Astrocyte (in vitro differentiated cells and primary cell): ENCODE data around the gene SOBP.

Experiments
- EZH2 ChIP-seq: IDR thresholded peaks from 2 replicates; pipeline ENCODE4 v1.6.1; 2012; ENCODE audit warnings: mild to moderate bottlenecking, low read length, inconsistent platforms; ENCODE audit not compliant: insufficient read depth
- TF ChIP-seq, protein P1 (sequence below): IDR thresholded peaks from 2 replicates; pipeline ENCODE4 v1.5.1; 2011; ENCODE audit warnings: low read depth, mild to moderate bottlenecking, inconsistent platforms, low read length, moderate library complexity; ENCODE audit not compliant: insufficient read depth

DNA sequence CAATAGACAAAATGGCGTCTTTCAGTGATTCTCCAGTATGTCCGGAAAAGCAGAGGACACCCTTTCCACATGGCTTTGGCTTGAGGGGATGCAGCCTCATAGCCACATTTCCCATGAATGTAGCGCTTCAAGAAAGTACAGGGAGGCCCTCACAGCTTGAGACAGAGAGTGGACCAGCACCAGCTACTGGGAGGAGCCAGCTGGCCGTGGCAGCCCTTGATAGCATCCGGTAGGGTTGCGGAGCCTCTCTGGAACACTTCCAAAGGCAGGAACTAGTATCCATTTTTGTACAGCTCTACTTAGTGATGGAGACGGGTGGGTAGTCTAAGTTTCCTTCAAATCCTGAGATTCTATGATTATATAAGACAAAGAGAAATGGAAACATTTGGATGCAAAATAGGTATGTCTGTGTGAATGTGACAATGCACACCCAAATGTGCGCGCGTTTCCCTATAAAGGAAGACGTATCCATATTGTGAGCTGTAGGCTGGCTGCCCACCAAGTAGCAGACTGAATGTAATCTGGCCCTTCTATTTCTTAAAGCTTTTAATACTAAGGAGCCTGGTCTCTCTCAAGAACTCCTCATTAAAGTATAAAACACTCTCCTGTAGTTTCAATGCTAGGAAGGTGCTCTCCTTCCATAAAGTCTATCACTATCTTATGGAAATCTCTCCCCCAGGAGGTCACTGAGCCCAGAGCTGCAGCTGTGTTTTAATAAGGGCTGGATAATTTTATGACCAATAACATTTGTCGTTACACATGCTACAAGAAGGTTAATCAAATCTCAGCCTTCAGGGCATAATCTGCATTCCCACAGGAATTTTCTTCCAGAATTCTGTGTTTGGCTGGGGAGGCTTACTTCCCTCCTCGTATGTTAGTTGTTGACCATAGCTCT, 74.0 kb downstream of the SOBP start:
- TF ChIP-seq, protein P1, sequence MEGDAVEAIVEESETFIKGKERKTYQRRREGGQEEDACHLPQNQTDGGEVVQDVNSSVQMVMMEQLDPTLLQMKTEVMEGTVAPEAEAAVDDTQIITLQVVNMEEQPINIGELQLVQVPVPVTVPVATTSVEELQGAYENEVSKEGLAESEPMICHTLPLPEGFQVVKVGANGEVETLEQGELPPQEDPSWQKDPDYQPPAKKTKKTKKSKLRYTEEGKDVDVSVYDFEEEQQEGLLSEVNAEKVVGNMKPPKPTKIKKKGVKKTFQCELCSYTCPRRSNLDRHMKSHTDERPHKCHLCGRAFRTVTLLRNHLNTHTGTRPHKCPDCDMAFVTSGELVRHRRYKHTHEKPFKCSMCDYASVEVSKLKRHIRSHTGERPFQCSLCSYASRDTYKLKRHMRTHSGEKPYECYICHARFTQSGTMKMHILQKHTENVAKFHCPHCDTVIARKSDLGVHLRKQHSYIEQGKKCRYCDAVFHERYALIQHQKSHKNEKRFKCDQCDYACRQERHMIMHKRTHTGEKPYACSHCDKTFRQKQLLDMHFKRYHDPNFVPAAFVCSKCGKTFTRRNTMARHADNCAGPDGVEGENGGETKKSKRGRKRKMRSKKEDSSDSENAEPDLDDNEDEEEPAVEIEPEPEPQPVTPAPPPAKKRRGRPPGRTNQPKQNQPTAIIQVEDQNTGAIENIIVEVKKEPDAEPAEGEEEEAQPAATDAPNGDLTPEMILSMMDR: no peak
- TF ChIP-seq EZH2: no peak
